BLaER1 (cell line): ENCODE results near the gene NCKAP5.

Source experiments
- H3K27ac ChIP-seq: shearing (Covaris generic); formaldehyde crosslinking; 2 replicates; pipeline ENCODE4 v1.8.1; 2022
- H3K27me3 ChIP-seq: shearing (Covaris generic); formaldehyde crosslinking; 2 replicates; pipeline ENCODE4 v1.8.1; 2022
- H3K36me3 ChIP-seq: shearing (Covaris generic); formaldehyde crosslinking; 2 replicates; pipeline ENCODE4 v1.8.1; 2022
- H3K4me1 ChIP-seq: shearing (Covaris generic); formaldehyde crosslinking; 2 replicates; pipeline ENCODE4 v1.8.1; 2022
- H3K4me2 ChIP-seq: shearing (Covaris generic); formaldehyde crosslinking; 2 replicates; pipeline ENCODE4 v1.8.1; 2022
- H3K4me3 ChIP-seq: shearing (Covaris generic); formaldehyde crosslinking; 2 replicates; pipeline ENCODE4 v1.8.1; 2022
- H3K9ac ChIP-seq: shearing (Covaris generic); formaldehyde crosslinking; 2 replicates; pipeline ENCODE4 v1.8.1; 2022
- H3K9me3 ChIP-seq: shearing (Covaris generic); formaldehyde crosslinking; 2 replicates; pipeline ENCODE4 v1.8.1; 2022
- H4K20me1 ChIP-seq: shearing (Covaris generic); formaldehyde crosslinking; 2 replicates; pipeline ENCODE4 v1.8.1; 2022
- Cebpa-rat ChIP-seq: shearing (Covaris generic); IDR thresholded peaks from 2 replicates; pipeline ENCODE4 v1.8.1; 2022

The NCKAP5 gene

GRCh38 chr2:133271105-133271504 is 297.2 kb downstream of the NCKAP5 start:
- Histone ChIP-seq H3K4me1 (no peaks in the 10 kb centered on the region), H3K9me3 (no peaks in the 10 kb centered on the region), H3K27ac (no peak overlapping the region), H3K4me2 (no peak overlapping the region), H3K36me3 (no peaks in the 10 kb centered on the region), H3K27me3 (peaks cover 20% of the 10 kb centered on the region), H3K4me3 (no peak overlapping the region), H4K20me1 (peaks cover 10% of the 10 kb centered on the region; the same call in 1 of the 2 replicates), H3K9ac (no peak overlapping the region)
- no peak for TF ChIP-seq Cebpa-rat

GRCh38 chr2:133270550-133270949 is 297.7 kb downstream of the NCKAP5 start:
- no peak overlapping the region for H3K4me2 ChIP-seq
- no peak overlapping the region for H3K4me3 ChIP-seq
- no peaks in the 10 kb centered on the region for H3K9me3 ChIP-seq

GRCh38 chr2:133266926-133267590 is 301.2 kb downstream of the NCKAP5 start:
- Histone ChIP-seq H3K9ac (no peak overlapping the region), H3K4me2 (no peak overlapping the region), H3K4me3 (no peak overlapping the region), H3K4me1 (no peaks in the 10 kb centered on the region), H3K9me3 (no peaks in the 10 kb centered on the region), H3K27me3 (peaks cover 45% of the 10 kb centered on the region), H4K20me1 (peaks cover 17% of the 10 kb centered on the region; the same call in 1 of the 2 replicates), H3K27ac (no peak overlapping the region), H3K36me3 (no peaks in the 10 kb centered on the region)
- TF ChIP-seq Cebpa-rat: no peak

More at GRCh38 chr2:133270550-133270949, 297.7 kb downstream of the NCKAP5 start:
- Histone ChIP-seq H3K27me3 (peaks cover 26% of the 10 kb centered on the region), H4K20me1 (peaks cover 15% of the 10 kb centered on the region; the same call in 1 of the 2 replicates), H3K27ac (no peak overlapping the region), H3K4me1 (no peaks in the 10 kb centered on the region), H3K9ac (no peak overlapping the region), H3K36me3 (no peaks in the 10 kb centered on the region)
- TF ChIP-seq Cebpa-rat: no peak

GRCh38 chr2:133266041-133266925 is 302.0 kb downstream of the NCKAP5 start:
- H3K36me3 ChIP-seq: no peaks in the 10 kb centered on the region
- no peaks in the 10 kb centered on the region for H3K9me3 ChIP-seq
- no peak for TF ChIP-seq Cebpa-rat
- peaks cover 45% of the 10 kb centered on the region for H3K27me3 ChIP-seq
- H3K9ac ChIP-seq: no peak overlapping the region
- no peaks in the 10 kb centered on the region for H3K4me1 ChIP-seq
- H3K4me3 ChIP-seq: peak overlapping the region; percentile 33; the same call in 1 of the 2 replicates
- peak overlapping the region; percentile 39 for H3K4me2 ChIP-seq
- H4K20me1 ChIP-seq: peaks cover 17% of the 10 kb centered on the region; the same call in 1 of the 2 replicates
- H3K27ac ChIP-seq: no peak overlapping the region

GRCh38 chr2:133265432-133265949 is 302.8 kb downstream of the NCKAP5 start:
- TF ChIP-seq Cebpa-rat: no peak
- Histone ChIP-seq H3K4me3 (no peak overlapping the region), H3K4me2 (no peak overlapping the region)

GRCh38 chr2:133264989-133265401 is 303.3 kb downstream of the NCKAP5 start:
- no peaks in the 10 kb centered on the region for H3K36me3 ChIP-seq
- H3K9me3 ChIP-seq: no peaks in the 10 kb centered on the region
- no peak overlapping the region for H3K27ac ChIP-seq
- H3K4me2 ChIP-seq: no peak overlapping the region
- no peak overlapping the region for H3K9ac ChIP-seq
- TF ChIP-seq Cebpa-rat: no peak
- H3K4me3 ChIP-seq: no peak overlapping the region
- H3K4me1 ChIP-seq: no peaks in the 10 kb centered on the region
- peaks cover 45% of the 10 kb centered on the region for H3K27me3 ChIP-seq
- H4K20me1 ChIP-seq: peaks cover 17% of the 10 kb centered on the region; the same call in 1 of the 2 replicates

More at GRCh38 chr2:133265432-133265949, 302.8 kb downstream of the NCKAP5 start:
- Histone ChIP-seq H3K27me3 (peaks cover 45% of the 10 kb centered on the region), H4K20me1 (peaks cover 17% of the 10 kb centered on the region; the same call in 1 of the 2 replicates), H3K9ac (no peak overlapping the region), H3K4me1 (no peaks in the 10 kb centered on the region), H3K36me3 (no peaks in the 10 kb centered on the region), H3K27ac (no peak overlapping the region), H3K9me3 (no peaks in the 10 kb centered on the region)

GRCh38 chr2:133262893-133263292 is 305.4 kb downstream of the NCKAP5 start:
- TF ChIP-seq Cebpa-rat: no peak
- Histone ChIP-seq H4K20me1 (peaks cover 17% of the 10 kb centered on the region; the same call in 1 of the 2 replicates), H3K27me3 (peaks cover 41% of the 10 kb centered on the region), H3K4me2 (no peak overlapping the region), H3K9ac (no peak overlapping the region), H3K36me3 (no peaks in the 10 kb centered on the region), H3K27ac (no peak overlapping the region), H3K4me3 (no peak overlapping the region), H3K9me3 (no peaks in the 10 kb centered on the region), H3K4me1 (no peaks in the 10 kb centered on the region)

GRCh38 chr2:133255360-133255759 is 312.9 kb downstream of the NCKAP5 start:
- H3K27ac ChIP-seq: no peak overlapping the region
- no peaks in the 10 kb centered on the region for H3K4me1 ChIP-seq
- no peak overlapping the region for H3K4me3 ChIP-seq
- H3K36me3 ChIP-seq: no peaks in the 10 kb centered on the region
- H3K4me2 ChIP-seq: no peak overlapping the region
- no peak for TF ChIP-seq Cebpa-rat
- no peaks in the 10 kb centered on the region for H4K20me1 ChIP-seq
- no peaks in the 10 kb centered on the region for H3K9me3 ChIP-seq
- no peaks in the 10 kb centered on the region for H3K27me3 ChIP-seq
- H3K9ac ChIP-seq: no peak overlapping the region

GRCh38 chr2:133253793-133254192 is 314.5 kb downstream of the NCKAP5 start:
- no peaks in the 10 kb centered on the region for H3K36me3 ChIP-seq
- H3K27ac ChIP-seq: no peak overlapping the region

More at GRCh38 chr2:133253793-133254192, 314.5 kb downstream of the NCKAP5 start:
- no peak for TF ChIP-seq Cebpa-rat
- H3K27me3 ChIP-seq: no peaks in the 10 kb centered on the region
- no peaks in the 10 kb centered on the region for H4K20me1 ChIP-seq
- H3K4me1 ChIP-seq: no peaks in the 10 kb centered on the region
- no peak overlapping the region for H3K4me2 ChIP-seq
- H3K9ac ChIP-seq: no peak overlapping the region
- H3K4me3 ChIP-seq: no peak overlapping the region
- no peaks in the 10 kb centered on the region for H3K9me3 ChIP-seq
